ENCODE data around the gene EDAR.

Gene EDAR

GRCh38 chr2:108935271-108935741 lies 53.7 kb downstream of the EDAR start:
- Histone ChIP-seq H3K4me3 (ENCODE audit: low read depth in 1 of 2, low read length in 2 of 2) (no peak overlapping the region), H3K9me3 (ENCODE audit: low read length) (no peaks in the 10 kb centered on the region), H3K27me3 (ENCODE audit: control insufficient read depth in 1 of 2, insufficient read depth in 2 of 2, low read length in 2 of 2) (no peaks in the 10 kb centered on the region), H3K9ac (ENCODE audit: low read length) (no peak overlapping the region), H3K4me1 (ENCODE audit: insufficient read depth, low read length) (no peaks in the 10 kb centered on the region), H3K27ac (ENCODE audit: low read depth, low read length) (no peak overlapping the region), H3K36me3 (ENCODE audit: insufficient read depth, low read length) (no peaks in the 10 kb centered on the region)

GRCh38 chr2:108934583-108935245 lies 54.3 kb downstream of the EDAR start:
- Histone ChIP-seq H3K9ac (ENCODE audit: low read length) (no peak overlapping the region), H3K27ac (ENCODE audit: low read depth, low read length) (no peak overlapping the region), H3K36me3 (ENCODE audit: insufficient read depth, low read length) (no peaks in the 10 kb centered on the region), H3K4me3 (ENCODE audit: low read depth in 1 of 2, low read length in 2 of 2) (no peak overlapping the region), H3K27me3 (ENCODE audit: control insufficient read depth in 1 of 2, insufficient read depth in 2 of 2, low read length in 2 of 2) (no peaks in the 10 kb centered on the region), H3K9me3 (ENCODE audit: low read length) (no peaks in the 10 kb centered on the region), H3K4me1 (ENCODE audit: insufficient read depth, low read length) (no peaks in the 10 kb centered on the region)

GRCh38 chr2:108934151-108934550 lies 54.9 kb downstream of the EDAR start:
- H3K9ac ChIP-seq (ENCODE audit: low read length), result no peak overlapping the region
- H3K4me1 ChIP-seq (ENCODE audit: insufficient read depth, low read length), result no peaks in the 10 kb centered on the region
- H3K27ac ChIP-seq (ENCODE audit: low read depth, low read length), result no peak overlapping the region
- H3K4me3 ChIP-seq (ENCODE audit: low read depth in 1 of 2, low read length in 2 of 2), result no peak overlapping the region
- no peaks in the 10 kb centered on the region for H3K9me3 ChIP-seq (ENCODE audit: low read length)
- no peaks in the 10 kb centered on the region for H3K27me3 ChIP-seq (ENCODE audit: control insufficient read depth in 1 of 2, insufficient read depth in 2 of 2, low read length in 2 of 2)
- no peaks in the 10 kb centered on the region for H3K36me3 ChIP-seq (ENCODE audit: insufficient read depth, low read length)

GRCh38 chr2:108933691-108934117 lies 55.3 kb downstream of the EDAR start:
- Histone ChIP-seq H3K36me3 (ENCODE audit: insufficient read depth, low read length) (no peaks in the 10 kb centered on the region), H3K9ac (ENCODE audit: low read length) (no peak overlapping the region), H3K4me1 (ENCODE audit: insufficient read depth, low read length) (no peaks in the 10 kb centered on the region), H3K27ac (ENCODE audit: low read depth, low read length) (no peak overlapping the region), H3K27me3 (ENCODE audit: control insufficient read depth in 1 of 2, insufficient read depth in 2 of 2, low read length in 2 of 2) (no peaks in the 10 kb centered on the region), H3K4me3 (ENCODE audit: low read depth in 1 of 2, low read length in 2 of 2) (no peak overlapping the region), H3K9me3 (ENCODE audit: low read length) (no peaks in the 10 kb centered on the region)

- Histone ChIP-seq H3K4me3 (ENCODE audit: low read depth in 1 of 2, low read length in 2 of 2) (no peak overlapping the region), H3K36me3 (ENCODE audit: insufficient read depth, low read length) (no peaks in the 10 kb centered on the region), H3K27me3 (ENCODE audit: control insufficient read depth in 1 of 2, insufficient read depth in 2 of 2, low read length in 2 of 2) (no peaks in the 10 kb centered on the region), H3K27ac (ENCODE audit: low read depth, low read length) (no peak overlapping the region), H3K9me3 (ENCODE audit: low read length) (no peaks in the 10 kb centered on the region), H3K4me1 (ENCODE audit: insufficient read depth, low read length) (no peaks in the 10 kb centered on the region), H3K9ac (ENCODE audit: low read length) (no peak overlapping the region)
These were observed 56.2 kb downstream of the EDAR start for GRCh38 chr2:108932736-108933332.

- Histone ChIP-seq H3K4me3 (ENCODE audit: low read depth in 1 of 2, low read length in 2 of 2) (no peak overlapping the region), H3K27me3 (ENCODE audit: control insufficient read depth in 1 of 2, insufficient read depth in 2 of 2, low read length in 2 of 2) (no peaks in the 10 kb centered on the region), H3K27ac (ENCODE audit: low read depth, low read length) (no peak overlapping the region), H3K36me3 (ENCODE audit: insufficient read depth, low read length) (no peaks in the 10 kb centered on the region), H3K9me3 (ENCODE audit: low read length) (no peaks in the 10 kb centered on the region), H3K9ac (ENCODE audit: low read length) (no peak overlapping the region), H3K4me1 (ENCODE audit: insufficient read depth, low read length) (peaks cover under 1% of the 10 kb centered on the region)
These were observed 57.6 kb downstream of the EDAR start for GRCh38 chr2:108931372-108931771.

- peaks cover 14% of the 10 kb centered on the region for H3K4me1 ChIP-seq (ENCODE audit: insufficient read depth, low read length)
- no peaks in the 10 kb centered on the region for H3K9me3 ChIP-seq (ENCODE audit: low read length)
- no peak overlapping the region for H3K27ac ChIP-seq (ENCODE audit: low read depth, low read length)
- no peak overlapping the region for H3K9ac ChIP-seq (ENCODE audit: low read length)
- H3K27me3 ChIP-seq (ENCODE audit: control insufficient read depth in 1 of 2, insufficient read depth in 2 of 2, low read length in 2 of 2), result no peaks in the 10 kb centered on the region
- no peak overlapping the region for H3K4me3 ChIP-seq (ENCODE audit: low read depth in 1 of 2, low read length in 2 of 2)
- H3K36me3 ChIP-seq (ENCODE audit: insufficient read depth, low read length), result no peaks in the 10 kb centered on the region
These were observed 59.1 kb downstream of the EDAR start for GRCh38 chr2:108929807-108930425.

GRCh38 chr2:108928660-108929377 lies 60.2 kb downstream of the EDAR start:
- H3K9me3 ChIP-seq (ENCODE audit: low read length), result no peaks in the 10 kb centered on the region
- H3K27ac ChIP-seq (ENCODE audit: low read depth, low read length), result no peak overlapping the region
- no peaks in the 10 kb centered on the region for H3K36me3 ChIP-seq (ENCODE audit: insufficient read depth, low read length)
- H3K27me3 ChIP-seq (ENCODE audit: control insufficient read depth in 1 of 2, insufficient read depth in 2 of 2, low read length in 2 of 2), result no peaks in the 10 kb centered on the region
- H3K4me1 ChIP-seq (ENCODE audit: insufficient read depth, low read length), result peaks cover 24% of the 10 kb centered on the region
- no peak overlapping the region for H3K9ac ChIP-seq (ENCODE audit: low read length)
- H3K4me3 ChIP-seq (ENCODE audit: low read depth in 1 of 2, low read length in 2 of 2), result no peak overlapping the region

- Histone ChIP-seq H3K4me3 (ENCODE audit: low read depth in 1 of 2, low read length in 2 of 2) (no peak overlapping the region), H3K4me1 (ENCODE audit: insufficient read depth, low read length) (peaks cover 31% of the 10 kb centered on the region), H3K9me3 (ENCODE audit: low read length) (no peaks in the 10 kb centered on the region), H3K36me3 (ENCODE audit: insufficient read depth, low read length) (no peaks in the 10 kb centered on the region), H3K9ac (ENCODE audit: low read length) (no peak overlapping the region), H3K27me3 (ENCODE audit: control insufficient read depth in 1 of 2, insufficient read depth in 2 of 2, low read length in 2 of 2) (no peaks in the 10 kb centered on the region), H3K27ac (ENCODE audit: low read depth, low read length) (no peak overlapping the region)
These were observed 60.9 kb downstream of the EDAR start for GRCh38 chr2:108927936-108928659.

- Histone ChIP-seq H3K4me1 (ENCODE audit: insufficient read depth, low read length) (peaks cover 38% of the 10 kb centered on the region), H3K9me3 (ENCODE audit: low read length) (no peaks in the 10 kb centered on the region), H3K9ac (ENCODE audit: low read length) (no peak overlapping the region), H3K4me3 (ENCODE audit: low read depth in 1 of 2, low read length in 2 of 2) (no peak overlapping the region), H3K36me3 (ENCODE audit: insufficient read depth, low read length) (no peaks in the 10 kb centered on the region), H3K27ac (ENCODE audit: low read depth, low read length) (no peak overlapping the region), H3K27me3 (ENCODE audit: control insufficient read depth in 1 of 2, insufficient read depth in 2 of 2, low read length in 2 of 2) (no peaks in the 10 kb centered on the region)
These were observed 61.6 kb downstream of the EDAR start for GRCh38 chr2:108927405-108927804.

All from muscle layer of colon (tissue), 2 donors.